Measurements from ENCODE around the gene IMPDH1.

GRCh38 chr7:128404886-128405470 is 4.8 kb downstream of the IMPDH1 start:
- TF ChIP-seq CTCF (IDR thresholded peaks at IDR 0.05) (no peak), POLR2A (IDR thresholded peaks at IDR 0.05) (no peak), POLR2AphosphoS5 (IDR thresholded peaks at IDR 0.05; ENCODE audit: insufficient read depth in 1 of 2, low read depth in 1 of 2) (no peak)

All from vagina (tissue), 2 donors.